GM18951 (cell line): ENCODE results near the gene TMPRSS3.

Source experiments
- POLR2A ChIP-seq: IDR thresholded peaks from 4 replicates; pipeline ENCODE4 v1.6.1; 2011; ENCODE audit warnings: mild to moderate bottlenecking; ENCODE audit not compliant: insufficient read length, insufficient read depth; ENCODE audit errors: extremely low read depth
- in situ Hi-C: fragments of 300-500 bp; cut with MboI; formaldehyde crosslinking; loops from one replicate; pipeline ENCODE4 v1.12.0; 2022; ENCODE audit warnings: low sequenced_read_pairs, mixed read lengths, inconsistent platforms; ENCODE audit not compliant: unreplicated experiment

The TMPRSS3 gene

DNA sequence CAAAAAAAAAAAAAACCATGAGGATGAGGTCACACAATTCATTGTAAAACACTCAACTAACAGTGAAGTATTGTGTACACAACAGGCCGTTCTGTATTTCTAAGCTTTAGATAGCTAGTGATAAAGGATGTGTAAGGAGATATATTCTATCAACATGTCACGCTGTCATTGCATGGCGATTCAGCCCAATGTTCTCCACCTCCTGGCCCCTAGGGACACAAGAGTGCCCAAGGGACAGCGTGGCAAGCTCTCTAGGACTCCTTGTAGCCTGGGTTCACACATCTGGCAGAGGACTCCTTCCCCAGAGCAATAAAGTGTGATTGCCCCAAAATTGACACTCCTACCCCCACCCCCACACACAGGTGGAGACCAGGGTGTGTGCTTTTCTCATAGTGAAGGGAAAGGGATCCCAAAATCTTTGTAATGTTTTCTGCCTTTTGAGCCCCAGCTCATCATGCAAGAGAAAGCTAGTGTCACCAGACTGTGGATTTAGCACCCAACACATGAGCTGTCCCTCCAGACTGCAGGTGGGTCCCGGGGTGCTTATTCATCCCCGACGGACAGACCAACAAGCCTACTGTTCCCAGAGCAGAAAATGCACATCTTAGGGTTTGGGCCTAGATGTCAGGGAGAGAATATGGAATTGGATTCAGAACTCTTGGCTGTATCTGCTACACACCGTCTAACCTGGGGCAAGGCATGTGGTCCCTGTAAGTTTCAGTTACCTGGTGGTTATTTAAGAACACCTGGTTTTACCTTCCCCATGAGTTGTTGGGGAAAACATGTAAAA lies 11.5 kb downstream of the TMPRSS3 start:
- no peak for TF ChIP-seq POLR2A
- in situ Hi-C loops, result no loop called here

DNA sequence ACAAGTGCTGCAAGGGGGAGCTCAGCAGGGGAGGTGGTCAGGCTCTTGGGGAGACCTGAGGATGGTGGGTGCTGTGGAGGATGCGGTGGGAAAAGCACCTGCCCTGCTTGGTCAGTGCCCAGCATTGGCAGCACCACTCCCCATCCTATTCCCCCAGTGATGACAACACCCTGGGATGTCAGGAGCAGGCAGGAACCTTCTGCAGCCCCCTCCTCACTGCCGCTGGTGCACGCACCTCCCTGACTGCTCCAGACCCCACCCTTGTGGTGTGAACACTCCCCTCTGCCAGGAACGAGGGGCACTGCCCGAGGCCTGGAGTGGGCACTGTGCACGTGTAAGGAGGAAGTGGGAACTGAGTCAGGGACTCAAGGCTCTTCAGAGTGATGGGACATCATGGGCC lies 12.5 kb downstream of the TMPRSS3 start:
- TF ChIP-seq POLR2A, result no peak
- in situ Hi-C loops, result no loop called here

DNA sequence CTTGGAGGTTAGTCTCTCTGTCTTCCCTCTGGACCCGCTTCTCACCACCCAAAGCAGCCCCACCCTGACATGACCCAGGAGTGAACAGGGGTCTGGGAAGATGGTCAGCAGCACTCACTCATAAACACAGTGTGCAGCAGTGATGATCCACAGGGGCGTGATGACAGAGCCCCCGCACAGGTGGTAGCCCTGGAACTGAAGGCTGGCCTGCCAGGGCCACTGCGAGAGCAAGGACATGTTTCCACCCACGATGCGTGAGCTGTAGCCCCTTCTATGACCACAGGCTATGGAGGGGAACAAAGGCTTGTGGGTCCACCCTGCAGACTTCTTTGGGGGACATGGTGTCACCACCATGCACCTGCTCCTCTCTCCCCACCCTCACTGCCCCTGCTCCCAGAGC lies 12.9 kb downstream of the TMPRSS3 start:
- in situ Hi-C loops, result no loop called here
- TF ChIP-seq POLR2A, result no peak

DNA sequence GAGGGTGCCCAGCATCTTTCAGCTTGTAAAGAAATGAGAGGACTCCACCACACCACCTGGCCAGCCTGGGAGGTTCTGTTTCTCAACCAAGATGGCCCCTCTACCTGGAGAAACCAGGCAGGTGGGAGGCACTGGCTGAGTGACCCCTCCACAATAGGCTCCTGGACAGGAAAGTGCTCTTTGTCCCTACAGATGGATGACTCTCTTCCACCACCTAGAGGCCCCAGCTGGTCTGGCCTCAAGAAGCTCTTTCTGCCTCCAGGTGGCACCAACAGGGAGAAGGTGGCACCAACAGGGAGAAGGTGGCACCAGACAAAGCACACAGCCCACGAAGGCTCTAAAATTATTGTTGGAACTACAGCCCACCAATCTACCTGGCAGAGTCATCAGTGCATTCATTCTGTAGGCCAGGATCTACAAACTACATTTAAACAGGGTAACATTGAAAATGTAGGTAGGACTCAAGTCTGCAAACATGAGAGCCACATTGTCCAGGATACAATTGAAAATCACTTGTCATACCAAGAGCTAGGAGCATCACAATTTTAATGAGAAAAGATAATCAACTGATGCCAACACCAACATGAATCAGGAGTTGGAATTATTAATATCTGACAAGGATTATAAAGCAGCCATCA lies 14.4 kb downstream of the TMPRSS3 start:
- in situ Hi-C loops, result no loop called here
- no peak for TF ChIP-seq POLR2A

DNA sequence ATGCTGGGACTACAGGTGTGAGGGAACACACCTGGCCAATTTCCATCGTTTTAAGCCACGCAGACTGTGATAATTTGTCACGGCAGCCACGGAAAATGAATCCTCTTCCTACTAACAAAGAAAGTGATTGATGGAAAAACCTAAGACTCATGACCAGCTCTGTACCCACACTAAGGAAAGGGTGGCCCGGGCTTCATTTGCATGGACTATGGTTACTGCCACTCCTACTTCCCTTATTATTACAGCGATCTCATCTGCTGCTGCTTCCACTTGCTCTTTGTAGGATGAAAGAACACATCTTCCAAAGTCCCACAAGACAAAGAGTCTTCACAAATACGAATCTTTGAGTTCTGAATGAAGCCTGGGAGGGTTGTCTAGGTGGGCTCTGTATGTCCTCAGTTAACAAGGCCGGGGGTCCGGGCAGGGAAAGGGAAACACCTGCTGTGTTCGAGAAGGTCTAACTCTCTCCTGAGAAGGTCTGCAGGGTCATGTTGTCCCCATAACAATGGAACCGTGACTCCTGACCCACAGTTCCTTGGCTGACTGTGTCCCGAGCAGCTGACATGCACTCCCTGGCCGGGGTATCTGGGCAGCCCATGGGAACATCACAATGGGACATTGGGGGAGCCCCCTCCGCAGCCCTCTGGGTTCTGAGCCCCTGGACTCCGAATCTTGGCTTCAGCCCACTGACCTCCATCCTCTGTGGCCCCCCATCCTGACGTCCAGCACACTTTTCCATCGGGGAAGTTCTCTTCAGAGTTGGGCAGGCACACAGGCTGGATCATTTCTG lies 16.2 kb downstream of the TMPRSS3 start:
- in situ Hi-C loops, result no loop called here
- TF ChIP-seq POLR2A, result no peak

DNA sequence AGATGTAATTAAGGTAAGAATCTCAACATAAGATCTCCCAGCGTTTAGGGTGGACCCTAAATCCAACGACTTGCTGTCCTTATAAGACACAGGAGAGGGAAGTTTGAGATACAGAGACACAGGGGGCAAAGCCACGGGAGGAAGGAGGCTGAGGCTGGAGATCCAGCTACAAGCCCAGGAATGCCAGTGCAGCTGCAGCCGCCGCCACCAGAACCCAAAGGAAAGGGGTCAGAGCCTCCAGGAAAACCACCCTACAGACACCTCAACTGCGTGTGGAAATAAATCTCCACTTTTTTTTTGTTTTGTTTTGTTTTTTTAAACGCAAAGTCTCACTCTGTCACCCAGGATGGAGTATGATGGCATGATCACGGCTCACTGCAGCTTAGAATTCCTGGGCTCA lies 17.4 kb downstream of the TMPRSS3 start:
- in situ Hi-C loops, result no loop called here
- TF ChIP-seq POLR2A, result no peak

DNA sequence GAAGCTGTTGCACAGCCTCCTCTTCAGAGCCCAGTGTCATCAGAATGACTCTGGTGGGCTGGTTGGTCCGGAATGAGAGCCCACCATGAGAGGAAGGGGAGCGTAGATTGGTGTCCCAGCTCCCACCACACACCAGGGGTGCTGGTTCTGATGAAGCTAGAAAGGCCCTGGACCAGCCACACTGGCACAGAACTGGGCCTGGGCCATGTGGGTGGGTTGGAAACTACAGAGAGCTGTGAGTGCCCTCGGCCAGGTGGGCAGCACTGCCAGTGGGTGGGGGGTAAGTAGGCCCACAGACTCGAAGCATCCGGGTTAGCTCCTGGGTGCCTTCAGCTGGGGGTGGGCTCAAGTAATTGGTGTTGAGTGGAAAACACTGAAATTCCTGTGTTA lies 17.9 kb downstream of the TMPRSS3 start:
- in situ Hi-C loops, result no loop called here
- TF ChIP-seq POLR2A, result no peak

DNA sequence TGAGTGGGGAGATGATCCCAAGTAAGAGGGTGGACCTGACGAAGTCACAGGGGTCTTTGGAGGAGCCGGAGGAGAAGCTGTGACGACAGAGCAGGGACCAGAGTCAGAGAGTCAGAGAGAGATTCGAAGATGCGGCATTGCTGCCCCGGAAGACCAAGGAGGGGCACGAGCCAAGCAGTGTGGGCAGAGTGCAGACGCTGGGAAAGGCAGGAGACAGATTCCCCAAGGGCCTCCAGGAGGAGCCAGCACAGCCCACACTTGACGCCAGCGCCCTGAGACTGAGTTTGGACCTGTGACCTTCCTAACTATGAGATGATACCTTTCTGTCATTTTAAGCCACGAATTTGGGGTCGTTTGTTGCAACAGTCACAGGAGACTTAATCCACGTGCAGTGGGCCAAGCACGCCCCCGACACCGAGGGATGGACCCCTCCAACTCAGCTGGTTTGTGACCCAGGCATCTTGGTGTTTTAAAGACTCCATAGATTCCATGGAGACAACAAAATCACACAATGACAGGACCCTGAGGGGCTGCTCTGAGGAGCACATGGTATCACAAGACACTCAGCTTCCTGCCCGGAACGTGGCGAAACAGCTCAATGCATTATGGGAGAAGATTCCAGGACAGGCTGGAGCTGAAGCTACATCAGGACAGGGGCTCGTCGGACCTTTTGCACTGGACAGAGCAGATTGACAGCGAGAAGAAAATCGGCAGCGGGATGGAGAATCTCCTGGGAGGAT lies 18.5 kb downstream of the TMPRSS3 start:
- TF ChIP-seq POLR2A, result no peak
- in situ Hi-C loops, result no loop called here

DNA sequence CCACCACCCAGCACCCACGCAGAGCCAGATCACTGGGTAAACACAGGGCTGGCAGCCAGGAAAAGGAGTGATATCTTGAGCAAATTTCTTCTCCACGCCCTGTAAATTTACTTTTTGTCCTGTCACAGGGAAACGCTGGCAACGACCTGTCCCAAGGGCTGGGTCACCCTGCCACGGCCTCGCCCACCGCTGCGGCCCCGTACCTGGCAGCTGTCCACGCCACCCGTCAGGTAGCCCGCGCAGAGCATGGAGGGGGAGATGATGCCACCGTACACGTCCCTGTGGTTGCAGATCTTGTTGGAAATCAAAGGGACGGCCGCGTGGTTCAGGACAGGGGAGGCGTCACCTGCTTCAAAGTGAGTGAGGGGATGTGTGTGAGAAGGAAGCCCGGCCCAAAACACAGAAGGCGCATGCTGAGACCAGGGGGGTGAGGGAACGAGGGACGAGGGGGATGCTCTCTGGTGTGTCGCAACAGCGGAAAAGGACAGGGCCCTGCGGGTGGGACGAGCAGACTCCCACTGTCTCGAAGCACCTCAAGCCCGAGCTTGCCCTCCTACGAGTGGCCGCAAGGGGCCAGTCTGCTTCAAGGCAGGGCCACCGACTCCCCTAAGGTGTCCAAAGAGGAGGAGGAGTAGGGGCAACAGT lies 19.4 kb downstream of the TMPRSS3 start:
- in situ Hi-C loops, result no loop called here
- no peak for TF ChIP-seq POLR2A

DNA sequence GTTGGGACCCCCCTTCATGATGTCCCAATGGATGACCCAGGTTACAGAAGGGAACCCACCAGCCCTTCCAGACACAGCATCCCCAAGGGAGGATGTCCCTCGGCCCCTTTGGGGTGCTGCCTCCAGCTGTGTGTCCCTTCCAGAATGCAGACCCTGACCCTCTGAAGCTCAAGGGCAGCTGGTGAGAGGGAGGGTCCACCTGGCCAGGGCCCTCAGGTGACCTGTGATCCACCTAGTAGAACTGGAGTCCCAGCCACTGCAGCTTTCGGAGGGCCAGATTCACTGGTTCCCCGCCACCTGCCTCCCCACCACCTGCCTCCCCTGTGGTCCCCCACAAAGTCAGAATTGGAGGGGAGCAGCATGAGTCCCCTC lies 19.9 kb downstream of the TMPRSS3 start:
- in situ Hi-C loops, result no loop called here
- TF ChIP-seq POLR2A, result no peak

DNA sequence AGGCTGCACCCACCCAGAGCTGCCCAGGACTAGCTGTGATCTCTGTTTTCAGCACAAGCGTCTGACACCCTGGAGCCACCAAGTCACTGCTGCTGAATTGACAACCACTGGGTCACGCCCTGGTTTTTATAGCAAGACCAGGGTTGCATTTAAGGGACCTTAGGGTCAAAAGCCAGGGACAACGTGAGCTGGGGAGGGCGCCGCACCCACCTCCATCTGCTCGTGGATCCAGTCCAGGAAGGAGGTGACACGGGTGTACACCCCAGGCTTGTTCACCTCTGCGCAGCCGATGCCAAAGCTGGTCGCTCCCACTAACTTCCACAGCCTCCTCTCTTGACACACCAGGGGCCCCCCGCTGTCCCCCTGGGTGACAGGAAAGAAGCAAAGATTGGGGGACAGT lies 20.3 kb downstream of the TMPRSS3 start:
- in situ Hi-C loops, result no loop called here
- TF ChIP-seq POLR2A, result no peak

DNA sequence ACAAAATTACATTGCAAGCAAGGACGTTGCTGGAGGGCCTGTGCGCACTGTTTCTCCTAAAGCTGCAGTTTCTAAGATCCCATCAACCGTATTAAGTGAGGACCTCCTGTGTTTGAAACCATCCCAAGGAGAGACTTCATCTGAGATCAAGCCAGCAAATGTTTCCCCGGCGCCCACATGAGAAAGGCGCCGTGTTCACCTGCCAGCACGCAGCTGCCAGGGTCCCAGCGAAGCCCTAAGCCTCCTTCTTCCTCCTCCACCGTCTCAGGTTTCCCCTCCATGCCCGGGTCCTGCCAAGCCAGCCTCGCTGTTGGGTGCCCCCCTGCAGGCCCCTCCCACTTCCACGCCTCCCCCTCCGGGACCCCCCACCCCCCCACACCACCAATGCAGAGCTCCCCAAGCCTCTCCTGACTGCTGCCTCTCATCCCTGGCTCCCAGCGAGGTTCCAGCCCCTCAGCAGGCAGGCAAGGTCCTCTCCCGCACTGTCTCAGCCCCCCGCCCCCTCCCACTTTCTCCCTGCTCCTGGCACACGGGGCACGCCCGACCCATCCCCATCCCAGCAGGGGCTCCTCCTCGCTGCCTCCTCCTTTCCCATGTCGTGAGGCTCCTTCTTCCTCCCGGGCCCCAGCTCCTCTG lies 20.9 kb downstream of the TMPRSS3 start:
- no peak for TF ChIP-seq POLR2A
- in situ Hi-C loops, result no loop called here
